Measurements from ENCODE around the gene CCDC88A.
"Not testable (repeated sequence)": the region's sequence is repeated elsewhere in the genome, so short reads cannot be mapped to it uniquely, and the experiment has no call there.

Gene CCDC88A

GRCh38 chr2:55452879-55453278, 33.2 kb upstream of the CCDC88A start:
- TF ChIP-seq CTCF (conservative IDR thresholded peaks at IDR 0.05) = no peak
- TF ChIP-seq ZFX (IDR thresholded peaks at IDR 0.05) = no peak
- no peak overlapping the region for H3K27ac ChIP-seq

- no peak for TF ChIP-seq ZFX (IDR thresholded peaks at IDR 0.05)
- no peak for TF ChIP-seq CTCF (conservative IDR thresholded peaks at IDR 0.05)
- no peak overlapping the region for H3K27ac ChIP-seq
Observed at GRCh38 chr2:55451699-55452098, 32.0 kb upstream of the CCDC88A start.

- not testable (repeated sequence) for H3K27ac ChIP-seq
Observed at GRCh38 chr2:55450014-55450413, 30.4 kb upstream of the CCDC88A start.

GRCh38 chr2:55442045-55442760, 22.5 kb upstream of the CCDC88A start:
- not testable (repeated sequence) for H3K27ac ChIP-seq

GRCh38 chr2:55441280-55441892, 21.7 kb upstream of the CCDC88A start:
- no peak for TF ChIP-seq ZFX (IDR thresholded peaks at IDR 0.05)
- TF ChIP-seq CTCF (conservative IDR thresholded peaks at IDR 0.05) = no peak

GRCh38 chr2:55439101-55439397, 19.4 kb upstream of the CCDC88A start:
- TF ChIP-seq ZFX (IDR thresholded peaks at IDR 0.05) = no peak
- no peak for TF ChIP-seq CTCF (conservative IDR thresholded peaks at IDR 0.05)
- H3K27ac ChIP-seq = no peak overlapping the region

More at GRCh38 chr2:55441280-55441892, 21.7 kb upstream of the CCDC88A start:
- H3K27ac ChIP-seq = no peak overlapping the region

- TF ChIP-seq CTCF (conservative IDR thresholded peaks at IDR 0.05) = no peak
- TF ChIP-seq ZFX (IDR thresholded peaks at IDR 0.05) = no peak
- H3K27ac ChIP-seq = no peak overlapping the region
Observed at GRCh38 chr2:55438391-55439100, 18.9 kb upstream of the CCDC88A start.

GRCh38 chr2:55437515-55438390, 18.1 kb upstream of the CCDC88A start:
- H3K27ac ChIP-seq = no peak overlapping the region
- TF ChIP-seq CTCF (conservative IDR thresholded peaks at IDR 0.05) (no peak), ZFX (IDR thresholded peaks at IDR 0.05) (no peak)
